Heart left ventricle (tissue), 16 donors: ENCODE measurements around the gene CEP164. TPM values are rescaled to one million over a fixed set of nuclear protein-coding genes. Genes with fewer than 3 reads are reported as not detected.

ENCODE experiments used
- ATAC-seq, 4 donors: fragments of 200-7000 bp; cut with Tn5 transposase; one replicate each; pipeline ENCODE4 v1.9.1; 2020 to 2022; ENCODE audit warnings: moderate library complexity in 4 of 4, mild to moderate bottlenecking in 3 of 4, moderate number of reproducible peaks in 1 of 4
- DNase-seq, 5 donors: peaks; one replicate each; pipeline ENCODE4 v3.0.0-alpha.2; 2020
- H3K27ac ChIP-seq, 12 donors: fragments of 200-600 bp; sonication (generic) in 4 of 12; one replicate each; pipeline versions ENCODE4 v1.5.0 to v1.8.0; 2016 to 2022; ENCODE audit warnings: mild to moderate bottlenecking in 2 of 12
- H3K27me3 ChIP-seq, 9 donors: fragments of 200-600 bp; sonication (generic) in 2 of 9; one replicate each; pipeline versions ENCODE4 v1.5.1 to v1.8.0; 2016 to 2022; ENCODE audit warnings: mild to moderate bottlenecking in 3 of 9
- H3K36me3 ChIP-seq, 9 donors: fragments of 200-600 bp; sonication (generic) in 2 of 9; one replicate each; pipeline versions ENCODE4 v1.5.0 to v1.8.0; 2018 to 2022; ENCODE audit warnings: mild to moderate bottlenecking in 2 of 9
- H3K4me1 ChIP-seq, 12 donors: fragments of 200-600 bp; sonication (generic) in 4 of 12; one replicate each; pipeline versions ENCODE4 v1.5.0 to v1.8.0; 2016 to 2022; ENCODE audit warnings: mild to moderate bottlenecking in 3 of 12
- H3K4me3 ChIP-seq, 12 donors: fragments of 200-600 bp; sonication (generic) in 4 of 12; one replicate each; pipeline versions ENCODE4 v1.5.0 to v1.8.0; 2017 to 2022; ENCODE audit warnings: mild to moderate bottlenecking in 9 of 12, moderate library complexity in 4 of 12
- H3K9me3 ChIP-seq, 12 donors: fragments of 200-600 bp; sonication (generic) in 4 of 12; one replicate each; pipeline versions ENCODE4 v1.5.0 to v1.8.0; 2016 to 2022; ENCODE audit warnings: mild to moderate bottlenecking in 1 of 12
- CTCF ChIP-seq, 12 donors: fragments of 200-600 bp; sonication (generic) in 4 of 12; IDR thresholded peaks; one replicate each; pipeline versions ENCODE4 v1.5.0 to v1.8.0; 2018 to 2022; ENCODE audit warnings: antibody characterized with exemption in 12 of 12, mild to moderate bottlenecking in 5 of 12
- POLR2A ChIP-seq, 2 donors: fragments of 450-650 bp; IDR thresholded peaks; one replicate each; pipeline ENCODE4 v1.6.1; 2017; ENCODE audit warnings: antibody characterized with exemption in 2 of 2, mild to moderate bottlenecking in 2 of 2, moderate library complexity in 2 of 2
- WGBS, 4 donors: extraction: QIAGEN DNeasy Blood & Tissue Kit in 2 of 4; methylation state at CpG; one replicate each; pipeline versions ENCODE4 v1.1.5 to v1.1.7; 2013 to 2018; 5-methylcytosine and 5-hydroxymethylcytosine counted together
- intact Hi-C, 10 donors: fragments of 100-400 bp; cut with DNase I; formaldehyde crosslinking; loops; one replicate each; pipeline versions ENCODE4 v1.11.1 to v1.14.2; 2022
- polyA plus RNA-seq, 2 donors: library from polyadenylated mRNA; stranded (reverse); fragments of 200-250 nt; gene quantifications; one replicate each; pipeline ENCODE4 v1.2.3, GENCODE V29; 2013
- total RNA-seq, 9 donors: library from RNA; depleted of rRNA in 2 of 9; stranded (reverse); fragments of >200 nt in 2 of 9; fragmentation: NEBNext Ultra II Directional in 3 of 9; extraction: Animal tissue kit (Norgen Biotek cat#: 25700) in 3 of 9; gene quantifications; one replicate each; pipeline versions ENCODE4 v1.1.0 to v1.2.4, GENCODE V29; 2016 to 2023
- donor health status: ischemic (EF 13 %, LVEDD 7.1; RV severe dilation, severe dysfunction).
- donor health status: healthy with polysubstance abuse.
- donor health status: DM: no; HTN: yes; CAD: no.
- donor health status: DM: no; HTN: no; CAD: no.
- donor health status: ischemic (EF 25% LVEDD 6.9; RV normal size, moderate dysfunction).
- donor health status: ischemic (EF 25% LVEDD 5.7; RV mildly dilated, moderate dysfunction).
- donor health status: healthy.
- donor health status: DM: yes; HTN: yes; CAD: no.
- donor health status: ischemic (EF 35%, LVEDD 5.7; RV mildly dilated, moderate dysfunction).
- donor health status: nonischemic (EF 11% LVEDD 7.7; RV severe dilation, severe dysfunction).
- donor health status: DM: yes; HTN: yes; CAD: no.
- donor health status: PGD.
- donor health status: ischemic (EF 29% LVEDD 5.4; RV normal size, mild dysfunction).
- donor health status: nonischemic (EF 23%, LVEDD 6.1; RV moderate dilation, normal function).

CEP164 gene
- total and polyA plus RNA-seq, 11 donors = 2.6 to 15.4 (median 6.6) TPM

- intact Hi-C loops = no loop called here
- H3K36me3 ChIP-seq = peaks cover 0 to 5% (median 0%) of the 10 kb centered on the region in 9 donors
- H3K9me3 ChIP-seq = no peaks in the 10 kb centered on the region
- H3K4me3 ChIP-seq = no peak overlapping the region
- DNase-seq (no peak), ATAC-seq (no peak)
- H3K27ac ChIP-seq = no peak overlapping the region
- H3K27me3 ChIP-seq = no peaks in the 10 kb centered on the region
- WGBS, 4 donors = 86 to 92% (median 88%) methylated on average over 18 of the region's 18 CpGs
- no peaks in the 10 kb centered on the region for H3K4me1 ChIP-seq
- TF ChIP-seq CTCF (IDR thresholded peaks at IDR 0.05) (no peak), POLR2A (IDR thresholded peaks at IDR 0.05) (no peak)
These were observed 134.7 kb downstream of the CEP164 start for GRCh38 chr11:117462183-117462863.

DNA sequence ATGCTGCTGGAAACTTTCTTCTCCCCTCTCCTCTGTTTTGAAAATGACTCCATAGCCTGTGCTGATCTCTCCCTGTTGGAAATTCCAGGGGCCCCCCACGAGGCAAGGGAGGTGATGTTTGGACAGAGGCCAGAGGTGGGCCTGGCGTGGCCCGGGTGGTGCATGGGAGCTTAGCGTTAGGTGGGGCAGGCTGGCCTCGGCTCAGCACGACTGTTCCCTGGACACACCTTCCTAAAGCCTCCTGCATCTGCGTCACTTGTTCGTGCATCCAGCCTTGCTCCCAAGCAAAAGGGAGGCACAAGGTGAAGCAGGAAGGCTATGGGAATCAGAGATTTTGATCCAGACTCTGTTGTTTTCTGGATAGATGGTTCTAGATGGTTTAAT, 135.2 kb downstream of the CEP164 start:
- no peaks in the 10 kb centered on the region for H3K4me1 ChIP-seq
- H3K9me3 ChIP-seq = no peaks in the 10 kb centered on the region
- no peak overlapping the region for H3K4me3 ChIP-seq
- intact Hi-C loops = no loop called here
- no peaks in the 10 kb centered on the region for H3K27me3 ChIP-seq
- no peak for DNase-seq
- WGBS, 4 donors = 76 to 81% (median 78%) methylated on average over 8 of the region's 8 CpGs
- peaks cover 0 to 5% (median 0%) of the 10 kb centered on the region in 9 donors for H3K36me3 ChIP-seq
- no peak for TF ChIP-seq POLR2A (IDR thresholded peaks at IDR 0.05)
- no peak for TF ChIP-seq CTCF (IDR thresholded peaks at IDR 0.05)
- no peak for ATAC-seq
- no peak overlapping the region for H3K27ac ChIP-seq

Other genes with a start within 250 kb of the CEP164 start
- gene SIK3, start 229.4 kb upstream of the CEP164 start, total RNA-seq = 10 to 100 TPM; 25.7 to 67.4 (median 39.0) TPM
- 10 to 100 TPM; 11.8 to 27.4 TPM for gene SIK3, start 229.4 kb upstream of the CEP164 start, polyA plus RNA-seq
- gene PAFAH1B2, start 183.6 kb upstream of the CEP164 start, total RNA-seq = 10 to 100 TPM; 46.8 to 81.1 (median 68.8) TPM
- 10 to 100 TPM; 16.7 to 33.3 TPM for gene PAFAH1B2, start 183.6 kb upstream of the CEP164 start, polyA plus RNA-seq
- gene SIDT2, start 149.1 kb upstream of the CEP164 start, total RNA-seq = 10 to 100 TPM; 17.2 to 45.5 (median 22.2) TPM
- 10 to 100 TPM; 13.9 to 14.5 TPM for gene SIDT2, start 149.1 kb upstream of the CEP164 start, polyA plus RNA-seq
- 100 to 1,000 TPM in 7 of 9 donors, 10 to 100 TPM in 2; 63.7 to 338 (median 173) TPM for gene TAGLN, start 128.5 kb upstream of the CEP164 start, total RNA-seq
- 100 to 1,000 TPM; 319 to 399 TPM for gene TAGLN, start 128.5 kb upstream of the CEP164 start, polyA plus RNA-seq
- gene PCSK7, start 95.8 kb upstream of the CEP164 start, total RNA-seq = 10 to 100 TPM; 16.9 to 43.4 (median 25.5) TPM
- 10 to 100 TPM; 27.8 to 34.6 TPM for gene PCSK7, start 95.8 kb upstream of the CEP164 start, polyA plus RNA-seq
- 10 to 100 TPM; 16.1 to 31.9 (median 23.4) TPM for gene RNF214, start 95.2 kb upstream of the CEP164 start, total RNA-seq
- 10 to 100 TPM in 1 of 2 donors, 1 to 10 TPM in 1; 8.0 to 12.9 TPM for gene RNF214, start 95.2 kb upstream of the CEP164 start, polyA plus RNA-seq
- gene BACE1-AS, start 36.5 kb upstream of the CEP164 start, total RNA-seq = 10 to 100 TPM in 5 of 9 donors, 1 to 10 TPM in 4; 5.8 to 16.6 (median 10.8) TPM
- gene BACE1-AS, start 36.5 kb upstream of the CEP164 start, polyA plus RNA-seq = 1 to 10 TPM; 4.2 to 9.8 TPM
- 10 to 100 TPM; 12.7 to 21.4 (median 17.3) TPM for gene BACE1, start 11.6 kb upstream of the CEP164 start, total RNA-seq
- gene BACE1, start 11.6 kb upstream of the CEP164 start, polyA plus RNA-seq = 10 to 100 TPM in 1 of 2 donors, 1 to 10 TPM in 1; 3.8 to 12.4 TPM